ENCODE results near the gene FBXL20. TPM values are rescaled to one million over a fixed set of nuclear protein-coding genes. Genes with fewer than 3 reads are reported as not detected.

Gene FBXL20
- total and polyA plus RNA-seq, 9 of the 15 experiments (the other 6 are each of a cell fraction or from before 2014, with no cell fraction given): 1.8 to 15.1 (median 5.6) TPM

DNA sequence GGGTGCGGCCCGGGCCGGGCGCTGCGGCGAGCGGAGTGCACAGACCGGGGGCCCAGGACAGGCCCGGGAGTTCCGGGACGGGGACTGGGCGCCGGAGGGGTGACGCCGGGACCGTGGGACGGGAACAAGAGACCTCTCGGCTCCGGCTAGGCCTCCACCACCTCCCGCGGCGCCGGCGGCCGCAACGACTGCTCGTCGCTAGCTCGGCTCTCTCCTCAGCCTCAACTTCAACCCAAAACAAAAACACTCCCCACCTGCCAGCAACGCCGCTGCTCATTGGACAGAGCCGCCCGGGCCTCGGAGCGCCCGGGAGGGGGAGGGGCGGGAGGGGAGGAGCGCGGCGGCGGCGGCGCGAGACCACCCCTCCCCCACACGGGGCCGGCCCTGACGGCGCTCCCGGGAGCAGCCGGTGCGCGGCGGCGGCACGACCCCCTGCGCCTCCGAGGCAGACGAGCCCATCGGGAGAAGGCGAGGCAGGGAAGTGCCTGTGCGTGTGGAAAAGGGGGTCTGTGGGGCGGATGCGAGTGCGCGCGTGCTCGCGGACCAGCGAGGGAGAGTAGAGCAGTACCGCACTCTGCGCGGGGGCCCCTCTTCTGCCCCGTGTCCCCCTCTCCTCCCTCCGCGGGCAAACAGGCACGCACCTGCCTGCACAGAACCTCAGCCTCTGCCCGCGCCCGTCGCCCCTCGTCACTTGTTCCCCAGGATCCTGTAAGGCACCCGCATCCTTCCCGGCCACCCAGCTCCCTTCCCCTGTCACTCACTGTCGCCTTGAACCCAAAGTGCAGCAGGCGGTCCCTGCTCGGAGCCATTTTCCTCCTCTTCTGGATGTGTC lies at the start of gene FBXL20 (continued):
- no peak for TF ChIP-seq CBX2 (IDR thresholded peaks at IDR 0.05; ENCODE audit: insufficient read depth, low read length, poor library complexity, severe bottlenecking)
- TF ChIP-seq, protein P1, sequence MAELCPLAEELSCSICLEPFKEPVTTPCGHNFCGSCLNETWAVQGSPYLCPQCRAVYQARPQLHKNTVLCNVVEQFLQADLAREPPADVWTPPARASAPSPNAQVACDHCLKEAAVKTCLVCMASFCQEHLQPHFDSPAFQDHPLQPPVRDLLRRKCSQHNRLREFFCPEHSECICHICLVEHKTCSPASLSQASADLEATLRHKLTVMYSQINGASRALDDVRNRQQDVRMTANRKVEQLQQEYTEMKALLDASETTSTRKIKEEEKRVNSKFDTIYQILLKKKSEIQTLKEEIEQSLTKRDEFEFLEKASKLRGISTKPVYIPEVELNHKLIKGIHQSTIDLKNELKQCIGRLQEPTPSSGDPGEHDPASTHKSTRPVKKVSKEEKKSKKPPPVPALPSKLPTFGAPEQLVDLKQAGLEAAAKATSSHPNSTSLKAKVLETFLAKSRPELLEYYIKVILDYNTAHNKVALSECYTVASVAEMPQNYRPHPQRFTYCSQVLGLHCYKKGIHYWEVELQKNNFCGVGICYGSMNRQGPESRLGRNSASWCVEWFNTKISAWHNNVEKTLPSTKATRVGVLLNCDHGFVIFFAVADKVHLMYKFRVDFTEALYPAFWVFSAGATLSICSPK (IDR thresholded peaks at IDR 0.05; ENCODE audit: borderline replicate concordance): 0 out of 2 replicates have a peak, but pooled peaks have one; percentile 40
- TF ChIP-seq RAD51 (IDR thresholded peaks at IDR 0.05; ENCODE audit: borderline replicate concordance, low read depth): no peak
- TF ChIP-seq ZNF699 (CRISPR knock-in tag; IDR thresholded peaks at IDR 0.05; ENCODE audit: insufficient replicate concordance): no peak
- no peak for TF ChIP-seq KLF6 (CRISPR knock-in tag; IDR thresholded peaks at IDR 0.05; ENCODE audit: borderline replicate concordance)
- no peak for TF ChIP-seq PTBP1 (IDR thresholded peaks at IDR 0.05; ENCODE audit: low read depth, low read length)
- TF ChIP-seq, protein P2, sequence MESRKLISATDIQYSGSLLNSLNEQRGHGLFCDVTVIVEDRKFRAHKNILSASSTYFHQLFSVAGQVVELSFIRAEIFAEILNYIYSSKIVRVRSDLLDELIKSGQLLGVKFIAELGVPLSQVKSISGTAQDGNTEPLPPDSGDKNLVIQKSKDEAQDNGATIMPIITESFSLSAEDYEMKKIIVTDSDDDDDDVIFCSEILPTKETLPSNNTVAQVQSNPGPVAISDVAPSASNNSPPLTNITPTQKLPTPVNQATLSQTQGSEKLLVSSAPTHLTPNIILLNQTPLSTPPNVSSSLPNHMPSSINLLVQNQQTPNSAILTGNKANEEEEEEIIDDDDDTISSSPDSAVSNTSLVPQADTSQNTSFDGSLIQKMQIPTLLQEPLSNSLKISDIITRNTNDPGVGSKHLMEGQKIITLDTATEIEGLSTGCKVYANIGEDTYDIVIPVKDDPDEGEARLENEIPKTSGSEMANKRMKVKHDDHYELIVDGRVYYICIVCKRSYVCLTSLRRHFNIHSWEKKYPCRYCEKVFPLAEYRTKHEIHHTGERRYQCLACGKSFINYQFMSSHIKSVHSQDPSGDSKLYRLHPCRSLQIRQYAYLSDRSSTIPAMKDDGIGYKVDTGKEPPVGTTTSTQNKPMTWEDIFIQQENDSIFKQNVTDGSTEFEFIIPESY (CRISPR knock-in tag; IDR thresholded peaks at IDR 0.05): no peak
- 0 out of 2 replicates have a peak, but pooled peaks have one; percentile 11 for TF ChIP-seq LARP7 (IDR thresholded peaks at IDR 0.05)
- TF ChIP-seq MEIS2 (IDR thresholded peaks at IDR 0.05; ENCODE audit: partially characterized antibody): peak; percentile 17
- peak; percentile 73 to 86 for TF ChIP-seq MAZ (CRISPR knock-in tag; conservative IDR thresholded peaks at IDR 0.05 in 1 of 2, IDR thresholded peaks at IDR 0.05 in 1 of 2)
- TF ChIP-seq POLR2G (IDR thresholded peaks at IDR 0.05; ENCODE audit: low read depth, low read length): peak; percentile 96
- TF ChIP-seq, protein P3, sequence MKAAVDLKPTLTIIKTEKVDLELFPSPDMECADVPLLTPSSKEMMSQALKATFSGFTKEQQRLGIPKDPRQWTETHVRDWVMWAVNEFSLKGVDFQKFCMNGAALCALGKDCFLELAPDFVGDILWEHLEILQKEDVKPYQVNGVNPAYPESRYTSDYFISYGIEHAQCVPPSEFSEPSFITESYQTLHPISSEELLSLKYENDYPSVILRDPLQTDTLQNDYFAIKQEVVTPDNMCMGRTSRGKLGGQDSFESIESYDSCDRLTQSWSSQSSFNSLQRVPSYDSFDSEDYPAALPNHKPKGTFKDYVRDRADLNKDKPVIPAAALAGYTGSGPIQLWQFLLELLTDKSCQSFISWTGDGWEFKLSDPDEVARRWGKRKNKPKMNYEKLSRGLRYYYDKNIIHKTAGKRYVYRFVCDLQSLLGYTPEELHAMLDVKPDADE (conservative IDR thresholded peaks at IDR 0.05; ENCODE audit: control insufficient read depth, low read depth, low read length): peak; percentile 7; the same call in 1 of the 2 replicates
- TF ChIP-seq MAX (CRISPR knock-in tag; IDR thresholded peaks at IDR 0.05): 0 out of 2 replicates have a peak, but pooled peaks have one; percentile 50
- TF ChIP-seq ZNF395 (CRISPR knock-in tag; IDR thresholded peaks at IDR 0.05): peak; percentile 57; the same call in 1 of the 2 replicates
- TF ChIP-seq, protein P4, sequence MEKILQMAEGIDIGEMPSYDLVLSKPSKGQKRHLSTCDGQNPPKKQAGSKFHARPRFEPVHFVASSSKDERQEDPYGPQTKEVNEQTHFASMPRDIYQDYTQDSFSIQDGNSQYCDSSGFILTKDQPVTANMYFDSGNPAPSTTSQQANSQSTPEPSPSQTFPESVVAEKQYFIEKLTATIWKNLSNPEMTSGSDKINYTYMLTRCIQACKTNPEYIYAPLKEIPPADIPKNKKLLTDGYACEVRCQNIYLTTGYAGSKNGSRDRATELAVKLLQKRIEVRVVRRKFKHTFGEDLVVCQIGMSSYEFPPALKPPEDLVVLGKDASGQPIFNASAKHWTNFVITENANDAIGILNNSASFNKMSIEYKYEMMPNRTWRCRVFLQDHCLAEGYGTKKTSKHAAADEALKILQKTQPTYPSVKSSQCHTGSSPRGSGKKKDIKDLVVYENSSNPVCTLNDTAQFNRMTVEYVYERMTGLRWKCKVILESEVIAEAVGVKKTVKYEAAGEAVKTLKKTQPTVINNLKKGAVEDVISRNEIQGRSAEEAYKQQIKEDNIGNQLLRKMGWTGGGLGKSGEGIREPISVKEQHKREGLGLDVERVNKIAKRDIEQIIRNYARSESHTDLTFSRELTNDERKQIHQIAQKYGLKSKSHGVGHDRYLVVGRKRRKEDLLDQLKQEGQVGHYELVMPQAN (IDR thresholded peaks at IDR 0.05; ENCODE audit: borderline replicate concordance): peak; percentile 72
